ENCODE measurements around the gene NPAS4. TPM values are rescaled to one million over a fixed set of nuclear protein-coding genes. Genes with fewer than 3 reads are reported as not detected.

The NPAS4 gene
- polyA plus RNA-seq, 1 donor (not counting 4 experiments of a cell fraction or from before 2014, with no cell fraction given), result not detected

GRCh38 chr11:66465373-66466224, 44.8 kb downstream of the NPAS4 start:
- DNase-seq (ENCODE audit: low read depth, low spot score) (no peak), FAIRE-seq (no peak)
- Histone ChIP-seq H3K9ac (ENCODE audit: control insufficient read depth, extremely low read depth, insufficient read depth, low read length) (peak overlapping the region; percentile 73), H3K4me2 (ENCODE audit: control insufficient read depth, extremely low read depth, insufficient read depth, low read depth, low read length) (peak overlapping the region; percentile 85), H2AFZ (ENCODE audit: control insufficient read depth, low read length) (no peak overlapping the region), H4K20me1 (ENCODE audit: control insufficient read depth, extremely low read depth, insufficient read depth, low read length) (no peaks in the 10 kb centered on the region), H3K4me1 (ENCODE audit: control insufficient read depth, extremely low read depth, insufficient read depth, low read length) (peaks cover 7% of the 10 kb centered on the region), H3K36me3 (ENCODE audit: control insufficient read depth in 2 of 2, extremely low read depth in 1 of 2, insufficient read depth in 2 of 2, low read length in 2 of 2) (peaks cover 0 to 7% of the 10 kb centered on the region in 2 experiments), H3K4me3 (ENCODE audit: control insufficient read depth in 2 of 3, extremely low read depth in 1 of 3, insufficient read depth in 2 of 3, low read depth in 1 of 3, low read length in 3 of 3) (peak overlapping the region in 2 of 3 experiments; percentile 59 to 73), H3K9me3 (ENCODE audit: control insufficient read depth, low read depth, low read length) (no peaks in the 10 kb centered on the region), H3K27me3 (ENCODE audit: control insufficient read depth, extremely low read depth, insufficient read depth, low read length) (no peaks in the 10 kb centered on the region), H3K79me2 (ENCODE audit: control insufficient read depth, insufficient read depth, low read length) (no peaks in the 10 kb centered on the region), H3K27ac (ENCODE audit: control insufficient read depth, insufficient read depth, low read length) (no peak overlapping the region), H3K9me1 (ENCODE audit: control insufficient read depth, extremely low read depth, insufficient read depth, low read length) (no peaks in the 10 kb centered on the region)
- dilution Hi-C loops (cut with MboI; ENCODE audit: extremely low pct_ligation_motif_present, low sequenced_read_pairs), result no loop called here
- no peak for TF ChIP-seq EZH2 (IDR thresholded peaks at IDR 0.05; ENCODE audit: low read length)
- TF ChIP-seq CTCF (optimal IDR thresholded peaks at IDR 0.05 in 1 of 3, IDR thresholded peaks at IDR 0.05 in 1 of 3, conservative IDR thresholded peaks at IDR 0.05 in 1 of 3; ENCODE audit: extremely low read depth in 1 of 3, insufficient read depth in 2 of 3, low read length in 3 of 3), result no peak

DNA sequence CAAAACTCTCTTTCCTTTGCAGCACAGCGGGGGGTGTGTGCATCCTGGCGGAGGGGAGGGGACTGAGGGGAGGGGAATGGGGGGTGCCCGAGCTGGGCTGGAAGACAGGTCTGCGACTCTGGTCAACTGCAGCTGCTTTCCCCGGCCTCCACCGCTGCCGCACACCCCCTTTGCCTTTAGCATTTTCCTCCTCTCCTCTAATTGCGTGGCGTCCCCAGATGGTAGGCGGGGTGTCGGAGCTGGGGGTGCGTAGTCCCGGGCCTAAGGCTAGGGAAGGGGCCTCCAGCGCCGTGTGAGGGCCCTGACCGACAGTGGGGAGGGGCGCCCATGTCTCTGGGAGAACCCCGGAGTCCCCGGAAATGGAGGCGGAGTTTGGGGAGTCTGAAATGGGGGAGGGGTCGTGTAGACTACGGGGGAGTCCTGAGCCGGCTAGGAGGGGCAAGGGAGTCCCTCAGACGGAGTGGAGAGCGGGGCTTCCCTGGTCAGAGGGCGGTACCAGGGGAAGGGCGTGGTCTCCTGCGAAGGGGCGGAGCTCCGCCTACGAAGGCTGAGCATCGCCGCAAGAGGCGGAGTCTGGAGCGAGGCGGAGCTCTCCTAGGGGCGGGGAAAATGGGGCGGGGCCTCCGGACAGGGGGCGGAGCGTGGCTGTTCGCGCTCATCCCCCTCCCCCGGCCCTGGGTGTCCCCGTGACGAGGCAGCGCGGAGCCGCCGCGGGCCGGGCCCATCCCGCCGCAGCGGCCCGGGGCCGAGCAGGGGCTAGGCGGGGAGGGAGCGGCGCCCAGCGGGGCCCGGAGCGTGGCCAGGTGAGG, 45.6 kb downstream of the NPAS4 start, which contains the start of gene PELI3:
TSS of gene PELI3 (plus strand) at position 681 of the 809 bp plus-strand sequence. CDS start 1,224 bp downstream, outside the sequence.
- peak within 1 kb of the TSS; percentile 88 for H2AFZ ChIP-seq (ENCODE audit: control insufficient read depth, low read length)
- H3K27ac ChIP-seq (ENCODE audit: control insufficient read depth, insufficient read depth, low read length), result peak within 1 kb of the TSS; percentile 40
- no peaks in the 10 kb centered on the region for H4K20me1 ChIP-seq (ENCODE audit: control insufficient read depth, extremely low read depth, insufficient read depth, low read length)
- DNase-seq (ENCODE audit: low read depth, low spot score) (peak; percentile 57), FAIRE-seq (no peak)
- dilution Hi-C loops (cut with MboI; ENCODE audit: extremely low pct_ligation_motif_present, low sequenced_read_pairs), result no loop called here
- H3K9ac ChIP-seq (ENCODE audit: control insufficient read depth, extremely low read depth, insufficient read depth, low read length), result peak within 1 kb of the TSS; percentile 73
- H3K36me3 ChIP-seq (ENCODE audit: control insufficient read depth in 2 of 2, extremely low read depth in 1 of 2, insufficient read depth in 2 of 2, low read length in 2 of 2), result peaks cover 0 to 7% of the 10 kb centered on the region in 2 experiments
- H3K9me1 ChIP-seq (ENCODE audit: control insufficient read depth, extremely low read depth, insufficient read depth, low read length), result no peaks in the 10 kb centered on the region
- H3K4me3 ChIP-seq (ENCODE audit: control insufficient read depth in 2 of 3, extremely low read depth in 1 of 3, insufficient read depth in 2 of 3, low read depth in 1 of 3, low read length in 3 of 3), result peak within 1 kb of the TSS; percentile 52 to 83 (median 73)
- no peaks in the 10 kb centered on the region for H3K79me2 ChIP-seq (ENCODE audit: control insufficient read depth, insufficient read depth, low read length)
- H3K27me3 ChIP-seq (ENCODE audit: control insufficient read depth, extremely low read depth, insufficient read depth, low read length), result no peaks in the 10 kb centered on the region
- no peak for TF ChIP-seq EZH2 (IDR thresholded peaks at IDR 0.05; ENCODE audit: low read length)
- TF ChIP-seq CTCF (optimal IDR thresholded peaks at IDR 0.05 in 1 of 3, IDR thresholded peaks at IDR 0.05 in 1 of 3, conservative IDR thresholded peaks at IDR 0.05 in 1 of 3; ENCODE audit: extremely low read depth in 1 of 3, insufficient read depth in 2 of 3, low read length in 3 of 3), result no peak
- H3K9me3 ChIP-seq (ENCODE audit: control insufficient read depth, low read depth, low read length), result no peaks in the 10 kb centered on the region
- peak within 1 kb of the TSS; percentile 90 for H3K4me2 ChIP-seq (ENCODE audit: control insufficient read depth, extremely low read depth, insufficient read depth, low read depth, low read length)
- peaks cover 7% of the 10 kb centered on the region for H3K4me1 ChIP-seq (ENCODE audit: control insufficient read depth, extremely low read depth, insufficient read depth, low read length)
